Measurements from ENCODE around the gene GLI1. TPM values are rescaled to one million over a fixed set of nuclear protein-coding genes. Genes with fewer than 3 reads are reported as not detected.

GLI1 gene
- total RNA-seq, 1 donor from 2014 or later, result 6.8 TPM

DNA sequence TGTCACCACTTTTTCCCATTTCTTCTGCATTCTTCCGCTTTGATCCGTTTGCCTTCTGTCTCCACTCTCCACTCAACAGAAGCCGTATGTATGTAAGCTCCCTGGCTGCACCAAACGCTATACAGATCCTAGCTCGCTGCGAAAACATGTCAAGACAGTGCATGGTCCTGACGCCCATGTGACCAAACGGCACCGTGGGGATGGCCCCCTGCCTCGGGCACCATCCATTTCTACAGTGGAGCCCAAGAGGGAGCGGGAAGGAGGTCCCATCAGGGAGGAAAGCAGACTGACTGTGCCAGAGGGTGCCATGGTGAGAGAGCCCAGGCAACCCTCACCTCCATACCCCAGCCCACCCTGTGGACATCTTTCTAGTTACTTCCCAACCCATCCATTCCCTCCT is 8.3 kb downstream of the GLI1 start:
- H3K27me3 Mint-ChIP-seq (ENCODE audit: low read depth), result peaks cover 6% of the 10 kb centered on the region
- no peaks in the 10 kb centered on the region for H3K9me3 Mint-ChIP-seq (ENCODE audit: low read depth)
- no peak overlapping the region for H3K4me3 Mint-ChIP-seq (ENCODE audit: unreplicated experiment)
- H3K4me1 Mint-ChIP-seq (ENCODE audit: low read depth), result peaks cover under 1% of the 10 kb centered on the region
- H3K36me3 Mint-ChIP-seq (ENCODE audit: low read depth), result peaks cover 3% of the 10 kb centered on the region
- H3K27ac Mint-ChIP-seq (ENCODE audit: unreplicated experiment), result no peak overlapping the region
- TF ChIP-seq CTCF (IDR thresholded peaks at IDR 0.05), result no peak
- peak; percentile 29 for DNase-seq (ENCODE audit: low spot score)

GRCh38 chr12:57469296-57470164 is 9.9 kb downstream of the GLI1 start:
- Mint-ChIP-seq H3K9me3 (ENCODE audit: low read depth) (no peaks in the 10 kb centered on the region), H3K36me3 (ENCODE audit: low read depth) (peaks cover 3% of the 10 kb centered on the region), H3K27me3 (ENCODE audit: low read depth) (peaks cover 18% of the 10 kb centered on the region)

DNA sequence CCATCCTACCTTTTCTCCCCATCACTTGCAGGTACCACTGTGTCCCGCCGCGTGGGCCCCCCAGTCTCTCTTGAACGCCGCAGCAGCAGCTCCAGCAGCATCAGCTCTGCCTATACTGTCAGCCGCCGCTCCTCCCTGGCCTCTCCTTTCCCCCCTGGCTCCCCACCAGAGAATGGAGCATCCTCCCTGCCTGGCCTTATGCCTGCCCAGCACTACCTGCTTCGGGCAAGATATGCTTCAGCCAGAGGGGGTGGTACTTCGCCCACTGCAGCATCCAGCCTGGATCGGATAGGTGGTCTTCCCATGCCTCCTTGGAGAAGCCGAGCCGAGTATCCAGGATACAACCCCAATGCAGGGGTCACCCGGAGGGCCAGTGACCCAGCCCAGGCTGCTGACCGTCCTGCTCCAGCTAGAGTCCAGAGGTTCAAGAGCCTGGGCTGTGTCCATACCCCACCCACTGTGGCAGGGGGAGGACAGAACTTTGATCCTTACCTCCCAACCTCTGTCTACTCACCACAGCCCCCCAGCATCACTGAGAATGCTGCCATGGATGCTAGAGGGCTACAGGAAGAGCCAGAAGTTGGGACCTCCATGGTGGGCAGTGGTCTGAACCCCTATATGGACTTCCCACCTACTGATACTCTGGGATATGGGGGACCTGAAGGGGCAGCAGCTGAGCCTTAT is 10.8 kb downstream of the GLI1 start:
- no peaks in the 10 kb centered on the region for H3K9me3 Mint-ChIP-seq (ENCODE audit: low read depth)
- H3K27ac Mint-ChIP-seq (ENCODE audit: unreplicated experiment), result no peak overlapping the region
- peaks cover 22% of the 10 kb centered on the region for H3K27me3 Mint-ChIP-seq (ENCODE audit: low read depth)

More at GRCh38 chr12:57469296-57470164, 9.9 kb downstream of the GLI1 start:
- DNase-seq (ENCODE audit: low spot score), result peak; percentile 68
- H3K4me1 Mint-ChIP-seq (ENCODE audit: low read depth), result no peaks in the 10 kb centered on the region
- no peak for TF ChIP-seq CTCF (IDR thresholded peaks at IDR 0.05)
- no peak overlapping the region for H3K4me3 Mint-ChIP-seq (ENCODE audit: unreplicated experiment)
- H3K27ac Mint-ChIP-seq (ENCODE audit: unreplicated experiment), result no peak overlapping the region

DNA sequence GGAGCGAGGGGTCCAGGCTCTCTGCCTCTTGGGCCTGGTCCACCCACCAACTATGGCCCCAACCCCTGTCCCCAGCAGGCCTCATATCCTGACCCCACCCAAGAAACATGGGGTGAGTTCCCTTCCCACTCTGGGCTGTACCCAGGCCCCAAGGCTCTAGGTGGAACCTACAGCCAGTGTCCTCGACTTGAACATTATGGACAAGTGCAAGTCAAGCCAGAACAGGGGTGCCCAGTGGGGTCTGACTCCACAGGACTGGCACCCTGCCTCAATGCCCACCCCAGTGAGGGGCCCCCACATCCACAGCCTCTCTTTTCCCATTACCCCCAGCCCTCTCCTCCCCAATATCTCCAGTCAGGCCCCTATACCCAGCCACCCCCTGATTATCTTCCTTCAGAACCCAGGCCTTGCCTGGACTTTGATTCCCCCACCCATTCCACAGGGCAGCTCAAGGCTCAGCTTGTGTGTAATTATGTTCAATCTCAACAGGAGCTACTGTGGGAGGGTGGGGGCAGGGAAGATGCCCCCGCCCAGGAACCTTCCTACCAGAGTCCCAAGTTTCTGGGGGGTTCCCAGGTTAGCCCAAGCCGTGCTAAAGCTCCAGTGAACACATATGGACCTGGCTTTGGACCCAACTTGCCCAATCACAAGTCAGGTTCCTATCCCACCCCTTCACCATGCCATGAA is 11.5 kb downstream of the GLI1 start:
- Mint-ChIP-seq H3K27ac (ENCODE audit: unreplicated experiment) (no peak overlapping the region), H3K36me3 (ENCODE audit: low read depth) (peaks cover 3% of the 10 kb centered on the region), H3K9me3 (ENCODE audit: low read depth) (no peaks in the 10 kb centered on the region), H3K27me3 (ENCODE audit: low read depth) (peaks cover 26% of the 10 kb centered on the region), H3K4me1 (ENCODE audit: low read depth) (peaks cover 7% of the 10 kb centered on the region), H3K4me3 (ENCODE audit: unreplicated experiment) (no peak overlapping the region)
- no peak for TF ChIP-seq CTCF (IDR thresholded peaks at IDR 0.05)
- peak; percentile 27 for DNase-seq (ENCODE audit: low spot score)

More for the DNA sequence above, 10.8 kb downstream of the GLI1 start:
- H3K4me1 Mint-ChIP-seq (ENCODE audit: low read depth), result peaks cover 1% of the 10 kb centered on the region
- peaks cover 3% of the 10 kb centered on the region for H3K36me3 Mint-ChIP-seq (ENCODE audit: low read depth)
- TF ChIP-seq CTCF (IDR thresholded peaks at IDR 0.05), result no peak
- peak; percentile 79 for DNase-seq (ENCODE audit: low spot score)
- no peak overlapping the region for H3K4me3 Mint-ChIP-seq (ENCODE audit: unreplicated experiment)

- Mint-ChIP-seq H3K9me3 (ENCODE audit: low read depth) (no peaks in the 10 kb centered on the region), H3K4me1 (ENCODE audit: low read depth) (peaks cover 9% of the 10 kb centered on the region), H3K27ac (ENCODE audit: unreplicated experiment) (no peak overlapping the region), H3K4me3 (ENCODE audit: unreplicated experiment) (no peak overlapping the region), H3K27me3 (ENCODE audit: low read depth) (peaks cover 30% of the 10 kb centered on the region), H3K36me3 (ENCODE audit: low read depth) (peaks cover 3% of the 10 kb centered on the region)
- no peak for TF ChIP-seq CTCF (IDR thresholded peaks at IDR 0.05)
- peak; percentile 44 for DNase-seq (ENCODE audit: low spot score)
These were observed 12.1 kb downstream of the GLI1 start for GRCh38 chr12:57471661-57472060.
